Neuronal stem cell (in vitro differentiated cells): ENCODE measurements around the gene FSTL4.
"Not testable (repeated sequence)": the region's sequence is repeated elsewhere in the genome, so short reads cannot be mapped to it uniquely, and the experiment has no call there.

Experiments
- DNase-seq: peaks from one replicate; pipeline ENCODE4 v3.0.0-alpha.2; 2013; ENCODE audit warnings: low spot score
- H2AFZ ChIP-seq: one replicate; pipeline ENCODE4 v1.6.1; 2013; ENCODE audit warnings: mild to moderate bottlenecking, low read length, inconsistent platforms
- H2AK5ac ChIP-seq: 2 replicates; pipeline ENCODE4 v1.6.1; 2013; ENCODE audit warnings: low read depth, mild to moderate bottlenecking, inconsistent platforms, low read length, moderate library complexity, mixed read lengths
- H2BK120ac ChIP-seq: 2 replicates; pipeline ENCODE4 v1.6.1; 2013; ENCODE audit warnings: low read depth, mild to moderate bottlenecking, inconsistent platforms, low read length, moderate library complexity, mixed read lengths
- H2BK12ac ChIP-seq: one replicate; pipeline ENCODE4 v1.6.1; 2013; ENCODE audit warnings: low read length, inconsistent platforms
- H2BK15ac ChIP-seq: 2 replicates; pipeline ENCODE4 v1.6.1; 2013; ENCODE audit warnings: mild to moderate bottlenecking, low read length, inconsistent platforms, mixed read lengths
- H2BK5ac ChIP-seq: one replicate; pipeline ENCODE4 v1.6.1; 2013; ENCODE audit warnings: inconsistent platforms, mild to moderate bottlenecking, low read length, moderate library complexity
- H3K14ac ChIP-seq: one replicate; pipeline ENCODE4 v1.6.1; 2013; ENCODE audit warnings: low read length, inconsistent platforms
- H3K18ac ChIP-seq: 2 replicates; pipeline ENCODE4 v1.6.1; 2013; ENCODE audit warnings: low read length, inconsistent platforms
- H3K23ac ChIP-seq: 2 replicates; pipeline ENCODE4 v1.6.1; 2013; ENCODE audit warnings: low read depth, mild to moderate bottlenecking, mixed read lengths, low read length, inconsistent platforms; ENCODE audit not compliant: poor library complexity
- H3K27ac ChIP-seq: replicated peaks from 3 replicates; pipeline ENCODE4 v1.5.1; 2013; ENCODE audit warnings: low read length, inconsistent platforms
- H3K27me3 ChIP-seq, 3 experiments: 2 replicates each; pipeline ENCODE4 v1.6.1; 2013; ENCODE audit warnings: low read length in 3 of 3, mild to moderate bottlenecking in 2 of 3, inconsistent platforms in 1 of 3, low read depth in 1 of 3, mixed read lengths in 1 of 3, moderate library complexity in 1 of 3; ENCODE audit not compliant: control insufficient read depth in 3 of 3, insufficient read depth in 3 of 3
- H3K36me3 ChIP-seq, 2 donors: replicated peaks in 1 of 2; 2 replicates each; pipeline ENCODE4 v1.6.1; 2013; ENCODE audit warnings: low read length in 2 of 2; ENCODE audit not compliant: control insufficient read depth in 2 of 2, insufficient read depth in 2 of 2
- H3K4ac ChIP-seq: 2 replicates; pipeline ENCODE4 v1.6.1; 2013; ENCODE audit warnings: inconsistent platforms, mild to moderate bottlenecking, low read length, moderate library complexity
- H3K4me1 ChIP-seq, 2 donors: 1 replicate in 1 of 2; 2 replicates in 1 of 2; pipeline ENCODE4 v1.6.1; 2013; ENCODE audit warnings: low read length in 2 of 2, low read depth in 1 of 2; ENCODE audit not compliant: control insufficient read depth in 2 of 2, insufficient read depth in 1 of 2
- H3K4me2 ChIP-seq: one replicate; pipeline ENCODE4 v1.6.1; 2013; ENCODE audit warnings: mild to moderate bottlenecking, low read length, inconsistent platforms; ENCODE audit not compliant: insufficient read depth, poor library complexity, severe bottlenecking
- H3K4me3 ChIP-seq, 2 donors: 2 replicates each; pipeline ENCODE4 v1.5.1; 2013; ENCODE audit warnings: low read length in 2 of 2, mild to moderate bottlenecking in 2 of 2, inconsistent platforms in 1 of 2, moderate library complexity in 1 of 2
- H3K79me1 ChIP-seq: one replicate; pipeline ENCODE4 v1.6.1; 2013; ENCODE audit warnings: low read depth, mild to moderate bottlenecking, inconsistent platforms, low read length, moderate library complexity
- H3K9ac ChIP-seq: one replicate; pipeline ENCODE4 v1.6.1; 2013; ENCODE audit warnings: mild to moderate bottlenecking, low read depth, low read length, inconsistent platforms; ENCODE audit not compliant: poor library complexity
- H3K9me3 ChIP-seq, 2 donors: replicated peaks in 1 of 2; 2 replicates each; pipeline versions ENCODE3 to v1.6.1; 2013; ENCODE audit warnings: low read length in 2 of 2, mild to moderate bottlenecking in 2 of 2, inconsistent platforms in 1 of 2, low read depth in 1 of 2, mixed read lengths in 1 of 2, moderate library complexity in 1 of 2; ENCODE audit not compliant: control insufficient read depth in 2 of 2, insufficient read depth in 1 of 2
- H4K8ac ChIP-seq: one replicate; pipeline ENCODE4 v1.6.1; 2013; ENCODE audit warnings: low read depth, mild to moderate bottlenecking, inconsistent platforms, low read length, moderate library complexity
- H4K91ac ChIP-seq: one replicate; pipeline ENCODE4 v1.6.1; 2013; ENCODE audit warnings: low read length, low read depth, mild to moderate bottlenecking, inconsistent platforms; ENCODE audit not compliant: poor library complexity
- whole genome bisulfite sequencing, 2 donors: extraction: QIAGEN DNeasy Blood & Tissue Kit; methylation state at CpG; one replicate each; pipeline ENCODE4 v1.1.7; 2013; ENCODE audit warnings: missing lambda C conversion rate in 2 of 2, mixed read lengths in 1 of 2; ENCODE audit not compliant: insufficient read length in 2 of 2, insufficient replicate concordance in 1 of 2; ENCODE audit errors: extremely low coverage in 2 of 2; 5-methylcytosine and 5-hydroxymethylcytosine counted together

The FSTL4 gene

DNA sequence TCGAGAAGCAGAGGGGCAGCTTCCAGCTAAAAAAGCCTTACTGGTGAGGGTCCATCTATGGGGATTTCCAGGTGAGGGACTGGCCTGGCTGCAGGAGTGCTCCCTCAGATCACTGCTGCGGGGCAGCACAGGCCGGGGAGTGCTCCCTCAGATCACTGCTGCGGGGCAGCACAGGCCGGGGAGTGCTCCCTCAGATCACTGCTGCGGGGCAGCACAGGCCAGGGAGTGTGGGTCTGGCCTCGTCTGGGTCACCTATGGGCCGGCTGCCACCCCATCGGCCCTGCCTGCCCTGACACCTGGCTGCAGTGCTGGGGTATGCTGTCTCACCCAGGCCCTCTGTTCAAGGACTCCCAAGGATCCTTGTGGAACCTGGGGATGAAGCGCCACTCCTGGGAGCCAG lies 167.1 kb downstream of the FSTL4 start:
- not testable (repeated sequence) for H3K36me3 ChIP-seq, H3K9me3 ChIP-seq, H2AFZ ChIP-seq, H2BK12ac ChIP-seq, H3K4me3 ChIP-seq, H3K4ac ChIP-seq, H3K18ac ChIP-seq, H3K4me2 ChIP-seq, DNase-seq, H4K91ac ChIP-seq, H2BK15ac ChIP-seq, H2BK120ac ChIP-seq, H2BK5ac ChIP-seq, H3K4me1 ChIP-seq, H3K14ac ChIP-seq, H3K27me3 ChIP-seq, H3K9ac ChIP-seq, H3K27ac ChIP-seq, H4K8ac ChIP-seq, H3K23ac ChIP-seq, H3K79me1 ChIP-seq
- WGBS, 2 donors, result no CpG with 5 or more reads among the region's 10 CpGs
- H2AK5ac ChIP-seq, result peak overlapping the region; percentile 70

DNA sequence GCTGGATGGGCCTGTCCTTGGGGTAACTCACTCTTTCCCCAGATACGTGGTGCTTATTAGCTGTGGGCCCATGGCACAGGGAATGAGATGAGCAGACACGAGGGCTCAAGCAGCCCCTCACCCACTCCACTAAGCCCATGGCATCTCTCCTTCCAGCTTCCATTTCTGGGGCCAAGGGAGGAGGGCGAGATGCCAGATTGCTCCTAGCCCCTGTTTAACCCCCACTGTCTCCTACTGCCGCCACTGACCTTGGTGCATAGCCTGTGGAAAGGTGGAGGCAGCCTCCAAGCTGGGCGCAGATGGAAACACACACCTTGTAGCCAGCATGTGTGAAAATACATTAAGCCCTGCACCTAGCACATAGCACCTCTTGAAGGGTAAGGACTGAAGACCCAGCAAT lies 167.6 kb downstream of the FSTL4 start:
- Histone ChIP-seq H4K8ac (no peak overlapping the region), H2BK15ac (no peak overlapping the region), H3K79me1 (no peaks in the 10 kb centered on the region), H3K27me3 (peaks cover 0 to 7% (median 0%) of the 10 kb centered on the region in 3 experiments), H2BK5ac (no peak overlapping the region), H3K4me2 (no peak overlapping the region), H3K4me3 (no peak overlapping the region), H3K14ac (no peak overlapping the region), H3K9me3 (no peaks in the 10 kb centered on the region), H2AK5ac (no peak overlapping the region), H3K9ac (no peak overlapping the region), H2BK12ac (no peak overlapping the region), H3K18ac (no peak overlapping the region), H3K4ac (no peak overlapping the region), H4K91ac (no peak overlapping the region), H2AFZ (no peak overlapping the region), H3K36me3 (no peaks in the 10 kb centered on the region), H2BK120ac (no peak overlapping the region), H3K4me1 (peaks cover 0 to 2% of the 10 kb centered on the region in 2 donors), H3K23ac (no peak overlapping the region), H3K27ac (no peak overlapping the region)
- no CpG with 5 or more reads among the region's 5 CpGs for WGBS, 2 donors
- DNase-seq, result no peak

DNA sequence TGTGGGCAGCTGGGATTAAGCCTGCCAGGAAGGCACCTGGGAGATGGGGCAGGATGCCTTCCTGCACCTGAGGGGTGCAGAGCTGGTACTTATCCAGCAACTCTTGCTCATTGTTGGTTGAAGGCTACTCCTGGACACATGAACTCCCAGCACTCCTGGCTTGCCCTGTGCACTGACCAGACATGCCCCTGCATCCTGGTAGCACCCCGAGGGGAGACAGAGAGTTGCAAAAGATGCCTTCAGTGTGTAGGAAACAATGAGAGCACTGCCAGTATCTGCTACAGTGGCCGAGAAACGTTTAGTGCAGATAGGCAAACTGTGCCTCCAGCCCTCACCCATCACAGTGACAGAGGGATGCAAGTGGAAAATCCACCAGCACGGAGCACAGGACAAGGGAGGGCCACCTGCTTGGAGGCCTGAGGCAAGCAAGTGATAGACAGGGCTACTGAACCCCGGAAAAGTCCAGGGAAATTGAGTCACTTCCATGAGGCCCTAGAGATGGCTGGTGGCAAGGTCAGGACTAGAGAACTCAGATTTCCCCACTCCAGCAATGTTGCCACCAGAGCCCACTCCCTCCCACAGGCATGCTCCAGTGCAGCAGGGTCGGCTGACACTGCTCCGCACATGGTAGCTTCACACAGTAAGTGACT lies 171.1 kb downstream of the FSTL4 start:
- Histone ChIP-seq H2BK120ac (no peak overlapping the region), H2BK12ac (no peak overlapping the region), H3K27ac (no peak overlapping the region), H3K4me3 (no peak overlapping the region), H3K23ac (no peak overlapping the region), H3K9me3 (no peaks in the 10 kb centered on the region), H2BK15ac (no peak overlapping the region), H3K36me3 (no peaks in the 10 kb centered on the region), H2BK5ac (no peak overlapping the region), H3K9ac (no peak overlapping the region), H2AFZ (no peak overlapping the region), H3K4me1 (peaks cover 0 to 3% of the 10 kb centered on the region in 2 donors), H3K18ac (peak overlapping the region; percentile 50), H3K14ac (peak overlapping the region; percentile 10), H3K79me1 (no peaks in the 10 kb centered on the region), H3K27me3 (peaks cover 0 to 4% (median 0%) of the 10 kb centered on the region in 3 experiments), H4K91ac (no peak overlapping the region), H4K8ac (no peak overlapping the region), H2AK5ac (peak overlapping the region; percentile 36), H3K4ac (no peak overlapping the region), H3K4me2 (no peak overlapping the region)
- no CpG with 5 or more reads among the region's 7 CpGs for WGBS, 2 donors
- no peak for DNase-seq

DNA sequence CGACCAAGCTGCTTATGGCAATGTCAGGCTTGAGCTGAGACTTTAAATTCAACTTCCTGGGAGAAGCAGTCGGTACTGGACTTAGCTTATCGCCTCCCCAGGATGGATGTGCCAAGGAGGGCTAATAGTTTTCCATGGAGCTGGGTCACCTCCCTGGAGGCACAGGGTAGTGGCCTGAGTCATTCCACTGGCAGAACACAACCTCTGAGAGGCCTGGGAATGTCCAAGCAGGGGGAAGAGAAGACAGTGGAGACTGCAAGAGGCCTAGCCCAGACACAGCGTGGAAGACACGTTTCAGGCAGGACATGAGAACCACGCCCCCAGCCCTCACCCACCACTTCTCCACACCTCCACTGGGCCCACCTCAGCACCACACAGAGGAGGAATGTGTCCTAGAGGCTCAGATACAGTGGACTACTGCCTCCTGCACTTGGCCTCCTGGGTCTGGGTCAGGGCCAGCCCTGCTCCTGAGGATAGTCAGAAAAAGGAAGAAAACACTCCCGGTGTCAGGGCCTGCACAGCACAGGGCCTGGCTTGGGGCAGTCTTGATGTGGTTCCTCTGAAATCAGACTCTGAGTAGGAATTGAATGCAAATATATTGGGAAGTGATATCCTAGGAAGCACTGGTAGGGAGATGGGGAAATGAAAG lies 171.8 kb downstream of the FSTL4 start:
- Histone ChIP-seq H2AK5ac (no peak overlapping the region), H2BK15ac (no peak overlapping the region), H3K4me2 (no peak overlapping the region), H4K8ac (no peak overlapping the region), H3K36me3 (no peaks in the 10 kb centered on the region), H3K9me3 (no peaks in the 10 kb centered on the region), H3K79me1 (no peaks in the 10 kb centered on the region), H3K4ac (no peak overlapping the region), H3K18ac (peak overlapping the region; percentile 83), H3K27me3 (peaks cover 0 to 4% (median 0%) of the 10 kb centered on the region in 3 experiments), H3K14ac (no peak overlapping the region), H3K23ac (no peak overlapping the region), H2BK5ac (no peak overlapping the region), H3K4me3 (peak overlapping the region in 1 of 2 donors; percentile 3), H2BK120ac (no peak overlapping the region), H3K4me1 (peaks cover 0 to 6% of the 10 kb centered on the region in 2 donors), H3K9ac (no peak overlapping the region), H2BK12ac (no peak overlapping the region), H4K91ac (no peak overlapping the region), H2AFZ (no peak overlapping the region), H3K27ac (no peak overlapping the region)
- WGBS, 2 donors, result no CpG with 5 or more reads among the region's 7 CpGs
- DNase-seq, result no peak
